GM23248 (cell line): Measurements from ENCODE around the gene KRT78. TPM values are rescaled to one million over a fixed set of nuclear protein-coding genes. Genes with fewer than 3 reads are reported as not detected.

Experiments
- DNase-seq: peaks from one replicate; pipeline ENCODE4 v3.0.0-alpha.2; 2015
- H2AFZ ChIP-seq: fragments of 200-600 bp; sonication (generic); 2 replicates; pipeline ENCODE4 v1.6.1; 2016; ENCODE audit warnings: antibody characterized with exemption
- H3F3A ChIP-seq: fragments of 200-600 bp; sonication (generic); 2 replicates; pipeline ENCODE4 v1.6.1; 2016; ENCODE audit warnings: mild to moderate bottlenecking, antibody characterized with exemption, mixed run types; ENCODE audit not compliant: insufficient read depth
- H3K27ac ChIP-seq: fragments of 200-600 bp; sonication (generic); 2 replicates; pipeline ENCODE4 v1.5.1; 2016; ENCODE audit warnings: mild to moderate bottlenecking
- H3K27me3 ChIP-seq: fragments of 200-600 bp; sonication (generic); replicated peaks from 2 replicates; pipeline ENCODE4 v1.6.1; 2016; ENCODE audit warnings: mild to moderate bottlenecking; ENCODE audit not compliant: insufficient read depth
- H3K36me3 ChIP-seq: fragments of 200-600 bp; sonication (generic); 2 replicates; pipeline ENCODE4 v1.6.1; 2016; ENCODE audit warnings: low read depth, mild to moderate bottlenecking
- H3K4me1 ChIP-seq: fragments of 200-600 bp; sonication (generic); 2 replicates; pipeline ENCODE4 v1.6.1; 2016; ENCODE audit warnings: mild to moderate bottlenecking; ENCODE audit not compliant: insufficient read depth
- H3K4me2 ChIP-seq: fragments of 200-600 bp; sonication (generic); one replicate; pipeline ENCODE4 v1.6.1; 2016; ENCODE audit warnings: mild to moderate bottlenecking; ENCODE audit not compliant: unreplicated experiment
- H3K4me3 ChIP-seq: fragments of 200-600 bp; sonication (generic); 2 replicates; pipeline ENCODE4 v1.5.1; 2016; ENCODE audit warnings: mild to moderate bottlenecking
- H3K79me2 ChIP-seq: fragments of 200-600 bp; sonication (generic); 2 replicates; pipeline ENCODE4 v1.6.1; 2016; ENCODE audit warnings: mild to moderate bottlenecking; ENCODE audit not compliant: insufficient read depth
- H3K9ac ChIP-seq: fragments of 200-600 bp; sonication (generic); 2 replicates; pipeline ENCODE4 v1.6.1; 2016; ENCODE audit warnings: mild to moderate bottlenecking
- H3K9me2 ChIP-seq: fragments of 200-600 bp; sonication (generic); 2 replicates; pipeline ENCODE4 v1.6.1; 2016; ENCODE audit warnings: mixed run types, mild to moderate bottlenecking, moderate library complexity; ENCODE audit not compliant: insufficient read depth
- H3K9me3 ChIP-seq: fragments of 200-600 bp; sonication (generic); one replicate; pipeline ENCODE4 v1.6.1; 2017; ENCODE audit warnings: low read depth
- H4K20me1 ChIP-seq: fragments of 200-600 bp; sonication (generic); 2 replicates; pipeline ENCODE4 v1.6.0; 2016; ENCODE audit not compliant: insufficient read depth
- EZH2 ChIP-seq: fragments of 200-600 bp; sonication (generic); IDR thresholded peaks from 2 replicates; pipeline ENCODE4 v1.6.1; 2018; ENCODE audit warnings: antibody characterized with exemption, mild to moderate bottlenecking; ENCODE audit not compliant: insufficient read depth, poor library complexity, severe bottlenecking
- EZH2phosphoT487 ChIP-seq: fragments of 200-600 bp; sonication (generic); IDR thresholded peaks from 2 replicates; pipeline ENCODE4 v1.6.1; 2018; ENCODE audit warnings: antibody characterized with exemption, moderate library complexity, mild to moderate bottlenecking, low read depth; ENCODE audit not compliant: insufficient read depth
- WGBS, 2 experiments: methylation state at CpG; one replicate each; pipeline ENCODE4 v1.1.6; 2015 to 2017; ENCODE audit warnings: low lambda C conversion rate in 2 of 2, low coverage in 1 of 2; ENCODE audit errors: missing lambda C conversion rate in 2 of 2; 5-methylcytosine and 5-hydroxymethylcytosine counted together
- in situ Hi-C: fragments of 300-500 bp; cut with MboI; formaldehyde crosslinking; loops from 2 replicates; pipeline ENCODE4 v1.15.0; 2020
- polyA plus RNA-seq: library from polyadenylated mRNA; unstranded; fragments of >200 nt; fragmentation: Nextera tagmentation; extraction: Ambion mirVana; gene quantifications from 2 replicates; pipeline ENCODE4 v1.2.1, GENCODE V29; 2016
- total RNA-seq: library from RNA; depleted of rRNA; stranded (reverse); fragments of >200 nt; shearing (Covaris generic); gene quantifications from 2 replicates; pipeline ENCODE4 v1.2.3, GENCODE V29; 2014

KRT78 gene
- total and polyA plus RNA-seq, 2 experiments from 2014 or later, result not detected

- no peak overlapping the region for H3K4me3 ChIP-seq
- in situ Hi-C loops, result no loop called here
- H3K27me3 ChIP-seq, result peaks cover 41% of the 10 kb centered on the region
- H3K9ac ChIP-seq, result no peak overlapping the region
- no peak overlapping the region for H2AFZ ChIP-seq
- TF ChIP-seq EZH2, result no peak
- TF ChIP-seq EZH2phosphoT487, result no peak
- no peaks in the 10 kb centered on the region for H4K20me1 ChIP-seq
- H3K9me3 ChIP-seq, result no peaks in the 10 kb centered on the region
- no peaks in the 10 kb centered on the region for H3K79me2 ChIP-seq
- H3K4me1 ChIP-seq, result peaks cover 19% of the 10 kb centered on the region; the same call in 1 of the 2 replicates
- no peak overlapping the region for H3K27ac ChIP-seq
- no peaks in the 10 kb centered on the region for H3K9me2 ChIP-seq
- no peaks in the 10 kb centered on the region for H3K36me3 ChIP-seq
- H3F3A ChIP-seq, result no peaks in the 10 kb centered on the region
- no peak for DNase-seq
- 58 to 63% methylated on average over 7 of the region's 7 CpGs for WGBS, 2 experiments
- no peak overlapping the region for H3K4me2 ChIP-seq
Observed at GRCh38 chr12:52818887-52819420, 29.8 kb downstream of the KRT78 start.

GRCh38 chr12:52818388-52818787 is 30.4 kb downstream of the KRT78 start:
- no peak for DNase-seq
- no peaks in the 10 kb centered on the region for H3K79me2 ChIP-seq

DNA sequence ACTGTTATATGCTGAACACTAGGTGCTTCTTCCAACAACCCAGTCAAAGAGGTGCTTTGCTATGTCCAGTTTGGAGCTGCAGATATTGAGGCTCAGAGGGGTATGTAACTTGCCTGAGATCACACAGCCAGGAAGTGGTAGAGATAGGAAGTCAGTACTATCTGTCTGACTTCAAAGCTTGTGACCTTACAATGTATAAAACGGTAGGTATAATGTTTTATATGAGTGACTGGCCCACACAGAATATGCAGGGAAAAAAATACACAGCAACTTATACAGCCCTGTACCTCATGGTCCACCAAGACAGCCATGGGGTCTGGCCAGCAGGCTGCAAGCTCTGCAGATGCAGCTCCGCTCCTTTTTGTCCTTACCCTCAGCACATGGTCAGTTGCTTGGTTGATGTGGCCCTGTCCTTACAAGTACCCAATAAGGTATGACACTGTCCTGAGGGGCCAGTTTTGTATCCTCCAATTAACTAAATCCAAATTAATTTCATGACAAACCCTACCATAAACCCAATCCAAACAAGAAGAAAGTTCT is 31.0 kb downstream of the KRT78 start:
- H3K9me3 ChIP-seq, result no peaks in the 10 kb centered on the region
- in situ Hi-C loops, result no loop called here
- TF ChIP-seq EZH2, result no peak
- no peak for TF ChIP-seq EZH2phosphoT487

More at GRCh38 chr12:52818388-52818787, 30.4 kb downstream of the KRT78 start:
- TF ChIP-seq EZH2 (no peak), EZH2phosphoT487 (no peak)
- no peak overlapping the region for H3K9ac ChIP-seq
- in situ Hi-C loops, result no loop called here
- H3F3A ChIP-seq, result no peaks in the 10 kb centered on the region
- no peaks in the 10 kb centered on the region for H4K20me1 ChIP-seq
- 45 to 49% methylated on average over 7 of the region's 7 CpGs for WGBS, 2 experiments
- H3K9me3 ChIP-seq, result no peaks in the 10 kb centered on the region
- peaks cover 41% of the 10 kb centered on the region for H3K27me3 ChIP-seq
- peaks cover 19% of the 10 kb centered on the region; the same call in 1 of the 2 replicates for H3K4me1 ChIP-seq
- H3K4me3 ChIP-seq, result no peak overlapping the region
- no peaks in the 10 kb centered on the region for H3K9me2 ChIP-seq
- H3K4me2 ChIP-seq, result no peak overlapping the region
- H2AFZ ChIP-seq, result no peak overlapping the region
- H3K36me3 ChIP-seq, result no peaks in the 10 kb centered on the region
- H3K27ac ChIP-seq, result no peak overlapping the region

GRCh38 chr12:52817003-52817698 is 31.6 kb downstream of the KRT78 start:
- no peak overlapping the region for H3K9ac ChIP-seq
- H3K9me3 ChIP-seq, result no peaks in the 10 kb centered on the region
- H3K4me2 ChIP-seq, result no peak overlapping the region
- in situ Hi-C loops, result no loop called here
- H3K9me2 ChIP-seq, result no peaks in the 10 kb centered on the region
- H3K36me3 ChIP-seq, result no peaks in the 10 kb centered on the region
- H3K79me2 ChIP-seq, result no peaks in the 10 kb centered on the region
- no peaks in the 10 kb centered on the region for H4K20me1 ChIP-seq
- TF ChIP-seq EZH2phosphoT487 (no peak), EZH2 (no peak)
- DNase-seq, result no peak
- no peaks in the 10 kb centered on the region for H3F3A ChIP-seq
- H3K4me3 ChIP-seq, result no peak overlapping the region
- H3K27ac ChIP-seq, result no peak overlapping the region
- H2AFZ ChIP-seq, result no peak overlapping the region
- peaks cover 49% of the 10 kb centered on the region for H3K27me3 ChIP-seq
- WGBS, 2 experiments, result 49 to 55% methylated on average over 8 of the region's 8 CpGs
- H3K4me1 ChIP-seq, result peaks cover 13% of the 10 kb centered on the region; the same call in 1 of the 2 replicates

More for the DNA sequence above, 31.0 kb downstream of the KRT78 start:
- Histone ChIP-seq H2AFZ (no peak overlapping the region), H3K9me2 (no peaks in the 10 kb centered on the region), H3K9ac (no peak overlapping the region), H3K4me3 (no peak overlapping the region), H3K27me3 (peaks cover 47% of the 10 kb centered on the region), H3K4me2 (no peak overlapping the region), H3F3A (no peaks in the 10 kb centered on the region), H3K4me1 (peaks cover 19% of the 10 kb centered on the region; the same call in 1 of the 2 replicates), H3K27ac (no peak overlapping the region), H3K79me2 (no peaks in the 10 kb centered on the region), H3K36me3 (no peaks in the 10 kb centered on the region), H4K20me1 (no peaks in the 10 kb centered on the region)
- 68 to 70% methylated on average over 2 of the region's 2 CpGs for WGBS, 2 experiments
- no peak for DNase-seq
